Ramos (cell line): ENCODE results near the gene CNNM2.
"Not testable (repeated sequence)": the region's sequence is repeated elsewhere in the genome, so short reads cannot be mapped to it uniquely, and the experiment has no call there.

Experiments
- in situ Hi-C: fragments of 300-500 bp; cut with MboI; formaldehyde crosslinking; loops from one replicate; pipeline ENCODE4 v1.14.3; 2022; ENCODE audit warnings: low sequenced_read_pairs; ENCODE audit not compliant: unreplicated experiment

CNNM2 gene

DNA sequence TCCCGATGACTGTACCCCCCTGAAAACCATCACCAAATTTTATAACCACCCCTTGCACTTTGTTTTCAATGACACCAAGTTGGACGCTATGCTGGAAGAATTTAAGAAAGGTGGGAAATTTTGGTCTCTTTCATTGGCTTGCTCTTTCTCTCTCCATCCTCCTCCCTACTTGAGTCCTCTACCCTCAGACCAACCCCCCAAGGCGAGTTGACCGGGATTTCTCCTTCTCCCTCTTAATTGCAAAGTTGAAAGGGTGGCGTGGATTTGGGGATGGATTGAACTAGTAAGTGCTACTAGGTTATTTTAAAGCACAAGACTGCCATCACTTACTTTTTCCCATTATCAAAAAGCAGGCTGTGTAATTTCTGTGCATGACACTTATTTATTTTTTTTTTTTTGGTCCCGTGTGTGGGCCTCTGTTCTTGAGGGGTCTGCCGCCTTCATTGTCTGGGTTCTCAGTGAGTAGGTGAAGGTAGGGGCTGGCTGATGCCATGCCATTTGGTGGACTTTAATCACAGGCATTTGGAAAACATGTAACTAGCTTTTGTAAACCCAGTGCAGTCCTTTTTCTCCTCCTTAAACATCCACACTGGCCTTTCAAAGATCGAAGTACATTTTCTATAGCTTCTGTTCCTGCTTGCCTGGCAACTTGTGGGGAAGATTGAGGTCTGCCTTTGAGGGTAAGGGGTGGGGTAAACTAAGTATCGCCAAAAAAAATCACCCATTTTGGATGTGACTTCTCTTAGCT lies 2.1 kb downstream of the CNNM2 start:
- in situ Hi-C loops, result loop anchor here (5.0 to 25.0 kb wide), 3 partner anchors 147 to 567 kb away; partner anchors contain the start of genes CALHM3 and NEURL1

DNA sequence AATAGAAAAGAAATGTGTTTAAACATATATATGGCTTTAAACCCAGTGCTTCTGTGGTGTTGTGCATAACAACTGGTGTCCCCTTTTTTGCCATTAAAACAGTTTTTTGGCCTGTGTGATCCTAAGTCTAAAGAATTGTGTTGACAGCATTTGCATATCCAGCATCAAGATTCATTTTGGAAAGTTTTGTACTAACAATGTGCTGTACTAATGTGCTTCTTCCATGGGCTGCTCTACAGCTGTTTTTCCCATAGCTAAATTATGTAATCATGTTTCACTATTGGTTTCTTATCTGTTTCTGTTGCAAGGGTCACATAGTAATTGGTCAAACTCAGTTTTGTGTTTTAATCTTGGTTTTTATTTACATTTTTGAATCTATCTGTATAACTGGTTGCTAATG lies 5.5 kb downstream of the CNNM2 start:
- in situ Hi-C loops, result loop anchor here (25.0 kb wide), 1 partner anchor 564 kb away; the partner anchor contains the start of genes CALHM3 and NEURL1

DNA sequence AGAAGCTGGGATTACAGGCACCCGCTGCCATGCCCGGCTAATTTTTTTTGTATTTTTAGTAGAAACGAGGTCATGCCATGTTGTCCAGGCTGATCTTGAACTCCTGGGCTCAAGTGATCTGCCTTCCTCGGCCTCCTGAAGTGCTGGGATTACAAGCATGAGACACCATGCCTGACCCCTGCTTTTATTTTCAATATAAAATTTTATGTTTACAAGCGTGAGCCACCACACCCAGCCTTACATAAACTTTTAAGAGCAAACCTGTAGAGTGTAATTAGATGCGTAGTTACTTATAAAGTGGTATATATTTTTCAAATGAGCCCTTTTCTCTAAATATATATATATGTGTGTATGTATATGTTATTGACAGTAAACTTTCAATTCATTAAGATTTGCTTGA lies 8.7 kb downstream of the CNNM2 start:
- in situ Hi-C loops, result no loop called here

DNA sequence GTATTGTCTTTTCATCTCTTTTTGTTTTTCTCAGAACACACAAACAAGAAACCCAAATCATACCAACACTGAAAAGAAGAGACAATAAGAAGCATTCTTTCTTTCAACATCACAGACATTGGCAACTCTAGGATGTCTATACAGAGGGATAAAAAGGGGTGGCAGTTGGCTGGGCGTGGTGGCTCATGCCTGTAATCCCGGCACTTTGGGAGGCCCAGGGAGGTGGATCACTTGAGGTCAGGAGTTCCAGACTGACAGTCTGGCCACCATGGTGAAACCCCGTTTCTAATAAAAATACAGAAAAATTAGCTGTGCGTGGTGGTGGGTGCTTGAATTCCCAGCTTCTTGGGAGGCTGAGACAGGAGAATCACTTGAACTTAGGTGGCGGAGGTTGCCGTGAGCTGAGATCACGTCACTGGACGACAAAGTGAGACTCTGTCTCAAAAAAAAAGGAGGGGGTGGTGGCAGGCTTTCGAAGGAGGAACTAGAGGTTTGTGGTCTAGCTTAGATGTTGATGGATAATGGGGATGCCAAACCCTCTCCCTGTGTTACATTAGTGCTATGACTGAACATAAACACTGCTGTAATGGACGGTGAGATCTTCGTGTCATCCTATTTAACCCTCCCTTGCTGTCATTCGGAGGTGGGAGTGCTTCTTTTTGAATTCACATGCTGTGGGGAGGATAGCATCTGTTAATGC lies 9.4 kb downstream of the CNNM2 start:
- in situ Hi-C loops, result no loop called here

DNA sequence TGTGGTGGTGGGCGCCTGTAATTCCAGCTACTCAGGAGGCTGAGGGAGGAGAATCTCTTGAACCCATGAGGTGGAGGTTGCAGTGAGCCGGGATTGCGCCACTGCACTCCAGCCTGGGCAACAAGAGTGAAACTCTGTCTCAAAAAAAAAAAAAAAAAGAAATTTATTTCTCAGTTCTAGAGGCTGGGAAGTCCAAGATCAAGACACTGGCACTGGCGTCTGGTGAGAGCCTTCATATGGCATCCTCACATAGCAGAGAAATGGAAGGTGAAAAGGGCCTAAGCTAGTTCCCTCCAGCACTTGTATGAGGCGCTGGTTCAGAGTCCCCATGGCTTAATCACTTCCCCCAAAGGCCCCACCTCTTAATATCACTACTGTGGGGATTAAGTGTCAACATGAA lies 10.3 kb downstream of the CNNM2 start:
- in situ Hi-C loops, result not testable (repeated sequence)

DNA sequence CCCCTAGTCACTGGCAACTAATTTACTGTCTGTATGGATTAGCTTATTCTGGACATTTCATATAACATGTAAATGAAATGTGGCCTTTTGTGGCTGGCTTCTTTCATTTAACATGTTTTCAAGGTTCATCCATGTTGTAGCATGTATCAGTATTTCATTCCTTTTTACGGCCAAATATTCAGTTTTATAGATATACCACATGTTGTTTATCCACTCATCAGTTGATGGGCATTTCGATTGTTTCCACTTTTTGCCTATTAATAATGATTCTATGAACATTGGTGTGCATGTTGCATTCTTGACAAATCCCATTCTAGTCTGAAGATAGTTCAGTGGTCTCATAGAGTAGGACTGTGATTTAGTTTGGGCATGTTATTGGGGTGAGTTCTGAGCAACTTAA lies 12.6 kb downstream of the CNNM2 start:
- in situ Hi-C loops, result no loop called here

DNA sequence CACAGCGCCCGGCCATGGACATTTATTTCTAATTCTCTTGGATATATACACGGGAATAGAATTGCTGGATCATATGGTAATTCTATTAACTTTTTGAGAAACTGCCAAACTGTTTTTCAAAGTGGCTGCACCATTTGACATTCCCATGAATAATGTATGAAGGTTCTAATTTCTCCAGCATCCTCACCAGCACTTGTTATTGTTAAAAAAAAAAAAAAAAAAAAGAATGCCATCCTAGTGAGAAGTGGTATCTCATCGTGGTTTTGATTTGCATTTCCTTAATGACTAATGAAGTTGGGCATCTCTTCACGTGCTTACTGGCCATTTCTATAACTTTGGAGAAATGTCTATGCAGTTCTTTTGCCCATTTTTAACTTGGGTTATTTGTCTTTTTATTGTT lies 13.5 kb downstream of the CNNM2 start:
- in situ Hi-C loops, result no loop called here

DNA sequence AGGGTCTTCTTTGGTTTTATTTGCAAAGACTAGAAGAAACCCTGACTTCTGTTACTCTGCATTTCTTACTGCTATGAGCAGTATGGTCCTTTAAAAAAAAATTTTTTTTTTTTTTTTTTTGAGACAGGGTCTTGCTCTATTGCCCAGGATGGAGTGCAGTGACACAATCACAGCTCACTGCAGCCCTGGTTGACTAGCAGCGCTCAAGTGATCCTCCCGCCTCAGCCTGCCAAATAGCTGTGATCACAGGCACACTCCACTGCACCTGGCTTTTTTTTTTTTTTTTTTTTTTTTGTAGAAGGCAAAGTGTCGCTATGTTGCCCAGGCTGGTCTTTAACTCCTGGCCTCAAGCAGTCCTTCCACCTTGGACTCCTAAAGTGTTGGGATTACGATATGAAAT lies 17.4 kb downstream of the CNNM2 start:
- in situ Hi-C loops, result no loop called here

DNA sequence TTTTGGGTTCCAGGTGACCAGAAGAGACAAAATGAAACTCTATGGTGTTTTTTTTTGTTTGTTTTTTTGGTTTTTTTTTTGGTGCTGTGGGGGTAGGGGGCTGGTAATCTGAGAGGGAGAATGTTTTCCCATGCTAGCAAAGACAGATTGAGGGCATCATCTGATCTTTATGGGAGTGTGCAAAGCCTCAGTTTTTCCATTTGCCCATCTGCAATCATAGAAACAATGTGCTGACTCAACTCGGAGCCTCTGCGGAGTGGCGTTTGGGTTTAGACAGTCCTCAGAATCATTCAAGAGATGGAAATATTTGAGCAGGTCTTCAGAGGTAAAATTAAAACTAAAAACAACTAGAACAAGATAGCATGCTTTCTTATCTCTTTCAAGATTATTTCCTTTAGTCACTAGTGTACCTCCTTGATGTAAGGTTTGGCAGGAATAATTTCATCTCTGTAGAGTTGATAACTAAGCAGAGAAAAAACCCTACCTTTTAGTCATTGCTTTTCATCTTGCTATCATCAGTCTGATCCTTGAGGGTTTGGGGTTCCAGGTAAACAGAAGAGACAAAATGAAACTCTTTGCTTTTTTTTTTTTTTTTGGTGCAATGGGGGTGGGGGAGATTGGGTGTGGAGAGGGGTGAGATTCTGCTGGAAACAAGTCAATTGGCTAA lies 18.0 kb downstream of the CNNM2 start:
- in situ Hi-C loops, result no loop called here

DNA sequence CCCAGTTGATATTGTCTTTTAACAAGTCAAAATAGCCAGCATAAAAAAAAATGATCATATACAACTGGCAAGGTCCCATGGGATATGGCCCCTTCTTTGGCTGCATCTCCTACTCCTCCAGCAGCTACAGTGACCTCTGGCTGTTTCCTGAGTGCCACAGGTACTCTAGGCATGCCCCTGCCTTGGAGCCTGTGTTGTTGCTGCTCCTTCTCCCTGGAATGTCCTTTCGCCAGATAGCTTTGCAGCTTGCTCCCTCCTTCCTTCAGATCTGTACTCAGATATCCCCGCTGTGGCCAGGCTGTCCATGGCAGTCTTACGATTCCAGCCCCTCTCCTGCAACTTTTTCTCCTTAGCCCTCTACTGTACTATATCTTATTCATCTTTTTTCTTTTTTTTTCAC lies 23.3 kb downstream of the CNNM2 start:
- in situ Hi-C loops, result no loop called here

DNA sequence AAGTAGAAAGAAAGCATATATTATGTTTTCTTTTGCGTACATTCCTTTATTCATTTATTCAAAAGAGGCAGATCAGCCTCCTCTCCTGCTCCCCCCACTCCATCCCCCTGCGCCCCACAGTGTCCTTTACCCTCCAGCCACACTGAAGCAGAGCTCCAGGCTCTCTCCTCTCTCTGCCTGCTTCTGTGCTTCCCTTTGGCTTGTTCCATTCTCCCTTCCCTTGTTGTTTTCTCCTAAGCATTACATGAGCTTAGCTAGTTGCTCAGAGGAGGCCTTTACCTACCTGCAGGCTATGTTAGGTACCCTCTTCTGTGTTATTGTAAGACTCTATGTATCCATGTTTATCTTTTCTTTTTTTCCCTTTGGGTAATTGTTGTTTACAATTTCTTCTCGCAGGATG lies 27.4 kb downstream of the CNNM2 start:
- in situ Hi-C loops, result no loop called here

DNA sequence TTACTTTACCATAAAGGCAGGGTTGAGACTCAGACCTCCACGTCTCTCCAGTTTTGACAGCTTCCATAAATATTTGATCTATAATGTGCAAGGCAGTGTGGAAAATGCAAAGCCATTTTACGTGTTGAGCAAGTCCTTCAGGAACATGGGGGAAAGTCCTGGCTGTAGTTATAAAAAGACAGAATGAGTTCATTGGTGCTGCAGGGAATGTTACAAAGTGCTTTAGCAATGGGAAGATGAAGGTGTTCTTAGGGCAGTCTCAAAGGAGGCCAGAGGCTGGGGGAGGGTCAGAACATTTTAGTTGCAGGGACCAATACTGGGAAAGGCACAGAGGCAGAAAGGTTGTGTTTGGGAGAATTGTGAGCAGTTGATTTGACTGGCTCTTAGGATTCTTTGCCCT lies 27.9 kb downstream of the CNNM2 start:
- in situ Hi-C loops, result no loop called here

DNA sequence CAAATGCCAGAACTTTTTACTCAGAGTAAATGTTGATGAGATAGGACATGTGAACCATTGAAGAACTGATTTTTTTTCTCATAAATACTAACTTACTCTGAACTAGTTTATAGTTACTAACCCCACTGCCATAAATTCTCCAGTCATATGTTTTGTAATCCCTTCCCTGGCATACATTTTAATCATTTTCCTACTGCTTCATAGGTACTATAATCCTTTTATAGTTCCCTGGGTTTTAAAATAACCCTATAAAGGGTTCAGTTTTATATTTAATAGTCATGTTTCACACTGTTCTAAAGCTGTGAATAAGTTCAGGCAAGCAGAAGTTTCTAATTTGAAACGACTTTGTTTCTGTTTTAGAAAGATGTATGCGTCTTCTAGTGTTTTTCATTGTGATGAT lies 28.9 kb downstream of the CNNM2 start:
- in situ Hi-C loops, result no loop called here

DNA sequence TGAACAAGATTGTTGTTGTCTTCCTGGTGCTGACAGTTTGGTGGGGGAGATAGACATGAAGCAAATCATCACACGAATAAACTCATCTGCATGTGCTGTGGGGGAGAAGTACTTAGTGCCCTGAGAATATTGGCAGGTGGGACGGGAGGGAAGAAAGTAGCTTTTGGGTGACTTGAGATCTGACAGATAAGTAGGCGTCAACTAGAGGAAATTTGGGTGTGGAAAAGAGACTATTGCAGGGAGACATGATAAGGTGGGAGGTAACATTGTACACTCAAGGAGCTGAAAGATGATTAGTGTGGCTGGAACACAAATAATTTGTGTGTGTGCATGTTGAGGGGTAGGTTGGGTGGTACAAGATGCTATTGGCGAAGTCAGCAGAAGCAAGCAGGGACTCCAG lies 30.1 kb downstream of the CNNM2 start:
- in situ Hi-C loops, result no loop called here

DNA sequence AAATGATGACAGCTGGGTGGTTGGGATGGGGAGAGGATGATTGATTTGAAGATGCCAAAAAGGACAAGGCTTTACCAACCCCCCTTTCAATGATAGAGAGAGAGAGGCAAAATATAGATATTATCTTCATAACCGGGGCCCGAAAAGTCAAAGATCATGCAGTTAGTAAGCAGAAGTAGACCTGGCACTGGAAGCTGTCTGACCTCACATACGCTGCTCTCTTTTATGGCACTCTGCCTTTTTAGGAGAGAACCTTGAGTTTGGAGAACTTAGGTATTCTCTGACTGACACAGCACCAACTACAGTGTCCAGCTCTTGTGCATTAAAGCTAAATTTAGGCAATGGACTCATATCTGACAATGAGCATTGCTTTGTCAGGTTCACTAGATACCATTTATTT lies 30.7 kb downstream of the CNNM2 start:
- in situ Hi-C loops, result no loop called here

DNA sequence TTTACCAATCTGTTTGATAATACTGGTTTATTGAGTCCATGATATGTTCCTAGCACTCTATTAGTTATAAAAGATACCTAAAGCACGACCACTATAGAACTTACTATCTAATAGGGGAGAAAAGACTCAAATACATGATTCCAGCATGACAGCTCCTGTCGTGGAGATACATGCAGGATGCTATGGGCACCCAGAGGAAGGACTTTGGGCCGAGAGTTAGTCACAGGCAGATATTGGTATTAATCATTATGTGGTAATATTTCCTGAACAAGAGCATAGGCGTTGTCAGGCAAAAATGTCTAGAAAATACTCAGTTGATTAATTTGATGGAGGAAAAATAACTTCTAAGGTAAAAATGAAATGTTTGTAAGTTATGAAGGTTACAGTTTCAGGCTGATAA lies 31.8 kb downstream of the CNNM2 start:
- in situ Hi-C loops, result no loop called here

DNA sequence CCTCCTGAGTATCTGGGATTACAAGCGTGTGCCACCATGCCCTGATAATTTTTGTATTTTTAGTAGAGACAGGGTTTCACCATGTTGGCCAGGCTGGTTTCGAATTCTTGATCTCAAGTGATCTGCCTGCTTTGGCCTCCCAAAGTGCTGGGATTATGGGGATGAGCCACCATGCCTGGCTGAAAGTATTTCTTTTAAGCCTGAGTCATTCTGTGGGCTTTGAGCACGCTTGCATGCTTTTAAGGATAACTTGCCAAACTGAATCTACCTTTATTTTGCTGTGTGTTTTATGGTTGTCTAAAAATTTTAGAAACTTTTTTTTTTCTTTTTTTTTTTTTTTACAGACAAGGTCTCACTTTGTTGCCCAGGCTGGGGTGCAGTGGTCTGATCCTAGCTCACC lies 33.2 kb downstream of the CNNM2 start:
- in situ Hi-C loops, result no loop called here

DNA sequence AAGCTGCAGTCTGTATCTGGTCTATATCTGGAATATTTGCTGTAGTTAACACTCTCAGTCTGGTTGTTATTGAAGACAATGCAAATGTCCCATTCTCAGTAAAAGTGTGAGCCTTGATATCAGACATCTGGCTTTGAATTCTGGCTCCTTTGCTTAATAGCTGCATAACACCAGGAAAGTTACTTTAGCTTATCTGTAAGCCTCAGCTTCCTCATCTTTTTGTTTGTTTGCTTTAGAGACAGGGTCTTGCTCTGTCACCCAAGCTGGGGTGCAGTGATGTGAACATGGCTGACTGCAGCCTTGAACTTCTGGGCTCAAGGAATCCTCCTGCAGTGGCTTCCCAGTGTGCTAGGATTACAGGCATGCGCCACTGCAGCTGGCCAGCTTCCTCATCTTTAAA lies 41.3 kb downstream of the CNNM2 start:
- in situ Hi-C loops, result no loop called here

DNA sequence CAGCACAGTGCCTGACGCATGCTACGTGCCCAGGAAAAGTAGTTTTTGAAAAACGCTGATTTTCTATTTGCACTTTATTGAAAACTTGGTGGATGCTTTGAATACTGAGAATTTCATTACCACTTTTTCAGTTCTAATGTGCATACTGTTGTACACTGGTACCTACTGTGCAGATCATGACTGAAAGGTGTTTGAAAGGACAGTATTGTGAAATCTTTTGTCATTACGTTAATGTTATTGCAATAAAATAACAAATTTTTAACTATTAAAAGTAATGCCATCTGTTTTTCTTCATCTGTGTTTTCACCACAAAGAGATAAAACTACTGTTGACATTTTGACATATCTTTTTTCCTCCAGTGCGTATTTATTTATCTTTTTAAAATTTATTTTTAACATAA lies 42.1 kb downstream of the CNNM2 start:
- in situ Hi-C loops, result no loop called here

DNA sequence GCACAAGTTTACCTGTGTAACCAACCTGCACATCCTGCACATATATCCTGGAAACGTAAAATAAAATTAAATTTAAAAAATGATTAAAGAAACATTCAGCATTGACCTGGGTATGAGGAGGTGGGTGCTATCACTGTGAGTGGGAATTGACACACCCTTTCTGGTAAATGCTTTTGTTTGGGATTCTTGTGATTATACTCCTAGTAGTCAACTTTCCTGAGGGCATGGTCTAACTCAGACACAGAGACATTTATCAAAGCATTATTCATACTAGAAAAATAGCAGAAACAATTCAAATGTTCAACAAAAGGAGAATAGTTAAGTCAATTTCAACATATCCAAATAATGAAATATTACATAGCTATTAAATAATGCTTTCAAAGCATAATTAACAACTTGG lies 44.2 kb downstream of the CNNM2 start:
- in situ Hi-C loops, result no loop called here

DNA sequence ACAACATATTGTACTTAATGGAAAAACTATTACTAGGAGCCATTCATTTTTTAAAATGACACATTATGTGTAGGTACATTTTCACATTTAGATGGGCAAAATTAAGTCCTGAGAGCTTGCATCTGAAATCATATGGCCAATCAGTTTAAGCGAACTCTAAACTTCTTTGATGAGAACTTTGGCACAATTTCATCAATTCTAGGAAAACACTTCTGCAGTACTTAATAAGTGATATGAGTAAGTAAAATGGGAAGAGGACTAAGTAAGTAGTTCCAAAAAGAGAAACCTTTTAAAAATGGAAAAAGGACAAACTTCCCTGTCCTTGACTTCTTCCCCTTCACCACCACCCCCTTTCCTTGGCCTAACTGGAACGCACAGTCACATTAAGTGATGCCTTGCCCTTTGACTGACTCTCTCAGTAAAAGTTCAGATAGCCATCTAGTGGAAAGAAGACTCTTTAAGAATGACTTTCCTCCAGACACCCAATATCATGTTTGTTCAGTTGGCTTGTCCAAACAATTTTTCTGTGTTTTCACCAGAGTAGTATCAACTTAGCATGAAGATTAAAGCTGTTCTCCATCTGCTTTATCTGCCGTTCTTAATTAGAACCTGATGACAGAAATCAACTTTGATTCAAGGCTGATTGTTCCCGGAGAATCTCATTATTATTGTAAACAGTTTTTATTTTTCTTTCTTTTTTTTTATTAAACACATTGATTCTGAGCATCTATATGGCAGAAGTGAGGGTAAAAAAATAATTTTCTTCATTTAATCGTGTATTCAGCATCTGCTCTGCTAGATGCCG lies 45.1 kb downstream of the CNNM2 start:
- in situ Hi-C loops, result no loop called here
